ENCODE results near the gene EMILIN3.

The EMILIN3 gene

DNA sequence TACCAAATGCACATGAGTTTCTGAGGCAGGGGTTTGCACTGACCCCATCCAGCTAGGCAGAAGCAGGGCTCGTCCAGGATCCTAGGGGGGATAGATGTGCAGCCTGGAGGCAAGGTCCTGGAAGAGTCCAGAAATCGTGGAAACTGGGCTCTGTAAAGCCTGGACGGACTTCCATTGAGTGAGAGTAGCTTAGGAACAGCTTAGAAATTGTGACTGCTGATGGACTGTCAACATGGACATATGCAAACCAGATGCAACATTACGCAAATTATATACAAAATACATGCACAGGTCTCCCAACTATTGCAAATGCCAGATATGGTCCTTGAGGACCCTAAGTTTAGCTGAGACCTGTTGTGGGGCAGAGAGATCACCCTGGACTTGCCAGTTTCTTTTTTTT is 4.8 kb upstream of the EMILIN3 start:
- no peak for DNase-seq (ENCODE audit: extremely low read depth, low read depth)
- TF ChIP-seq CTCF (IDR thresholded peaks at IDR 0.05; ENCODE audit: low read depth, low read length, missing control alignments) = no peak

GRCh38 chr20:41370176-41370575 is 3.6 kb upstream of the EMILIN3 start:
- TF ChIP-seq CTCF (IDR thresholded peaks at IDR 0.05; ENCODE audit: low read depth, low read length, missing control alignments) = no peak
- DNase-seq (ENCODE audit: extremely low read depth, low read depth) = no peak
- no peak overlapping the region for H3K4me3 ChIP-seq (replicated peaks; ENCODE audit: low read depth, low read length)

More for the DNA sequence above, 4.8 kb upstream of the EMILIN3 start:
- H3K4me3 ChIP-seq (replicated peaks; ENCODE audit: low read depth, low read length) = no peak overlapping the region

GRCh38 chr20:41369673-41370072 is 3.1 kb upstream of the EMILIN3 start:
- H3K4me3 ChIP-seq (replicated peaks; ENCODE audit: low read depth, low read length) = no peak overlapping the region
- DNase-seq (ENCODE audit: extremely low read depth, low read depth) = no peak
- TF ChIP-seq CTCF (IDR thresholded peaks at IDR 0.05; ENCODE audit: low read depth, low read length, missing control alignments) = no peak

DNA sequence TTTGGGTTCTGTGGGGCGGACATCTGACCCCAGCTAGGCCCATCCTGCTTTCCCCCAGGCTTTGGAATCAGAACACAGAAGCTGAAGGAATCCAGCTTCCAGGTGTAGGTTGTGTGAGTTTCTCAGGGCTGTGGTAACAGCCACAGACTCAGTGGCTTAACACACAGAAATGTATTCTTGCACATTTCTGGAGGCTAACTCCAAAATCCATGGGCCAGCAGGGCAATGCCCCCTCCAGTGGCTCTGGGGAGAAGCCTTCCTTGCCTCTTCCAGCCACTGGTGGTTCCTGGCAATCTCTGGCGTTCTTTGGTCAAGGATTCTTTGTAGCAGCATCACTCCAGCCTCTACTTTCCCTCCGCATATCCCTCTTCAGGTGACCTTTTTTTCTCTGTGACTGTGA is 1.3 kb upstream of the EMILIN3 start:
- H3K4me3 ChIP-seq (replicated peaks; ENCODE audit: low read depth, low read length) = no peak overlapping the region
- no peak for TF ChIP-seq CTCF (IDR thresholded peaks at IDR 0.05; ENCODE audit: low read depth, low read length, missing control alignments)
- no peak for DNase-seq (ENCODE audit: extremely low read depth, low read depth)

GRCh38 chr20:41367393-41367695 is 726 bp upstream of the EMILIN3 start:
- DNase-seq (ENCODE audit: extremely low read depth, low read depth) = no peak
- no peak overlapping the region for H3K4me3 ChIP-seq (replicated peaks; ENCODE audit: low read depth, low read length)
- TF ChIP-seq CTCF (IDR thresholded peaks at IDR 0.05; ENCODE audit: low read depth, low read length, missing control alignments) = no peak

- peak overlapping the region; percentile 38 for H3K4me3 ChIP-seq (replicated peaks; ENCODE audit: low read depth, low read length)
- TF ChIP-seq CTCF (IDR thresholded peaks at IDR 0.05; ENCODE audit: low read depth, low read length, missing control alignments) = no peak
- no peak for DNase-seq (ENCODE audit: extremely low read depth, low read depth)
Observed at GRCh38 chr20:41365777-41366545, 657 bp downstream of the EMILIN3 start.

Data from HFF-Myc (cell line).